B cell (primary cell): ENCODE results near the gene MYH11. TPM values are rescaled to one million over a fixed set of nuclear protein-coding genes. Genes with fewer than 3 reads are reported as not detected.

Experiments
- ATAC-seq: fragments of 200-7000 bp; cut with Tn5 transposase; one replicate; pipeline ENCODE4 v1.10.0; 2021; ENCODE audit warnings: low read depth, mild to moderate bottlenecking, moderate number of reproducible peaks, moderate library complexity
- CTCF ChIA-PET: fragments of 350-600 bp; sonication (Branson Sonifier 250); formaldehyde crosslinking; loops from one replicate; lab custom pipeline; 2021; ENCODE audit warnings: antibody characterized with exemption, inconsistent platforms; lab: Charles Lee
- POLR2A ChIA-PET: fragments of 350-600 bp; sonication (Branson Sonifier 250); formaldehyde crosslinking; loops from one replicate; lab custom pipeline; 2021; ENCODE audit warnings: antibody characterized with exemption; lab: Charles Lee
- DNase-seq: peaks from one replicate; pipeline ENCODE4 v3.0.0; 2013
- H2AFZ ChIP-seq: 2 replicates; pipeline ENCODE4 v1.6.1; 2012; ENCODE audit warnings: mild to moderate bottlenecking, low read depth, low read length; ENCODE audit not compliant: insufficient read depth, poor library complexity, severe bottlenecking
- H3K27ac ChIP-seq, 2 donors: 1 replicate in 1 of 2; 2 replicates in 1 of 2; pipeline ENCODE4 v1.5.1; 2012 to 2013; ENCODE audit warnings: low read length in 2 of 2, mild to moderate bottlenecking in 2 of 2, moderate library complexity in 1 of 2
- H3K27me3 ChIP-seq, 4 experiments: fragments of 200-600 bp in 1 of 4; sonication (generic) in 1 of 4; replicated peaks in 1 of 4; 1 replicate in 2 of 4; 2 replicates in 2 of 4; pipeline versions ENCODE4 v1.6.1 to v1.7.0; 2013 to 2016; ENCODE audit warnings: low read length in 3 of 4, mild to moderate bottlenecking in 2 of 4, mixed read lengths in 1 of 4, moderate library complexity in 1 of 4; ENCODE audit not compliant: insufficient read depth in 4 of 4, control insufficient read depth in 3 of 4; ENCODE audit errors: control extremely low read depth in 1 of 4
- H3K36me3 ChIP-seq, 2 experiments: replicated peaks in 1 of 2; 1 replicate in 1 of 2; 2 replicates in 1 of 2; pipeline versions ENCODE4 v1.6.1 to v1.7.1; 2013; ENCODE audit warnings: low read length in 1 of 2; ENCODE audit not compliant: insufficient read depth in 2 of 2, control insufficient read depth in 1 of 2; ENCODE audit errors: control extremely low read depth in 1 of 2, extremely low read depth in 1 of 2
- H3K4me1 ChIP-seq, 2 donors: fragments of 200-600 bp in 1 of 2; sonication (generic) in 1 of 2; 1 replicate in 1 of 2; 2 replicates in 1 of 2; pipeline versions ENCODE4 v1.5.1 to v1.6.1; 2013 to 2017; ENCODE audit warnings: low read length in 2 of 2; ENCODE audit not compliant: control insufficient read depth in 2 of 2, insufficient read depth in 2 of 2
- H3K4me2 ChIP-seq: replicated peaks from 2 replicates; pipeline ENCODE3; 2012; ENCODE audit warnings: mild to moderate bottlenecking, low read depth, low read length; ENCODE audit not compliant: poor library complexity, severe bottlenecking
- H3K4me3 ChIP-seq, 5 experiments: fragments of 200-600 bp in 1 of 5; sonication (generic) in 1 of 5; 1 replicate in 3 of 5; 2 replicates in 2 of 5; pipeline versions ENCODE4 v1.5.1 to v1.7.0; 2011 to 2016; ENCODE audit warnings: low read length in 4 of 5, mild to moderate bottlenecking in 4 of 5, low read depth in 2 of 5, control low read depth in 1 of 5, moderate library complexity in 1 of 5; ENCODE audit not compliant: insufficient read depth in 1 of 5; ENCODE audit errors: control extremely low read depth in 1 of 5, extremely low read depth in 1 of 5
- H3K79me2 ChIP-seq: fragments of 200-600 bp; sonication (generic); one replicate; pipeline ENCODE4 v1.6.0; 2016; ENCODE audit warnings: low read length; ENCODE audit not compliant: control insufficient read depth, insufficient read depth
- H3K9ac ChIP-seq: fragments of 200-600 bp; sonication (generic); 2 replicates; pipeline ENCODE4 v1.6.1; 2017; ENCODE audit warnings: mild to moderate bottlenecking, low read length, moderate library complexity
- H3K9me3 ChIP-seq, 3 donors: one replicate each; pipeline versions ENCODE4 v1.6.1 to v1.7.1; 2013; ENCODE audit warnings: low read length in 2 of 3; ENCODE audit not compliant: control insufficient read depth in 2 of 3, insufficient read depth in 1 of 3; ENCODE audit errors: control extremely low read depth in 1 of 3
- H4K20me1 ChIP-seq: 2 replicates; pipeline ENCODE4 v1.6.0; 2012; ENCODE audit warnings: mild to moderate bottlenecking, low read length; ENCODE audit not compliant: insufficient read depth, control insufficient read depth, poor library complexity, severe bottlenecking
- H3K27ac Mint-ChIP-seq: one replicate; pipeline ENCODE4 v1.8.0; 2021; ENCODE audit warnings: mixed read lengths
- H3K27me3 Mint-ChIP-seq: one replicate; pipeline ENCODE4 v1.8.0; 2021; ENCODE audit warnings: mixed read lengths
- H3K4me1 Mint-ChIP-seq: one replicate; pipeline ENCODE4 v1.8.0; 2021; ENCODE audit warnings: mixed read lengths
- H3K4me3 Mint-ChIP-seq: one replicate; pipeline ENCODE4 v1.8.0; 2021; ENCODE audit warnings: mixed read lengths
- H3K9me3 Mint-ChIP-seq: one replicate; pipeline ENCODE4 v1.8.0; 2022; ENCODE audit warnings: mixed read lengths; ENCODE audit not compliant: insufficient read depth
- CTCF ChIP-seq: fragments of 200-600 bp; IDR thresholded peaks from one replicate; pipeline ENCODE4 v1.8.0; 2022; ENCODE audit warnings: antibody characterized with exemption, mild to moderate bottlenecking
- EZH2 ChIP-seq: IDR thresholded peaks from 2 replicates; pipeline ENCODE4 v1.6.1; 2012; ENCODE audit warnings: borderline replicate concordance, low read depth, mild to moderate bottlenecking, moderate library complexity, low read length; ENCODE audit not compliant: insufficient read depth, poor library complexity, severe bottlenecking
- WGBS: methylation state at CpG from one replicate; pipeline ENCODE4 v1.1.5; 2013; ENCODE audit warnings: missing lambda C conversion rate; ENCODE audit not compliant: insufficient coverage; 5-methylcytosine and 5-hydroxymethylcytosine counted together
- intact Hi-C: fragments of 100-400 bp; cut with micrococcal nuclease; formaldehyde crosslinking; loops from one replicate; pipeline ENCODE4 v1.10.0; 2022
- polyA plus RNA-seq: library from polyadenylated mRNA; depleted of rRNA; stranded (reverse); fragments of >200 nt; gene quantifications from 2 replicates; pipeline ENCODE4 v1.2.3, GENCODE V29; 2012
- total RNA-seq, 2 donors: library from RNA; stranded (reverse); fragments of 120-200 nt in 1 of 2; gene quantifications; 1 replicate in 1 of 2; 2 replicates in 1 of 2; pipeline versions ENCODE4 v1.2.3 to v1.2.4, GENCODE V29; 2013 to 2022

MYH11 gene
- total and polyA plus RNA-seq, 2 donors (not counting 1 experiment from before 2014, with no cell fraction given) = 0.05 to 0.16 TPM

GRCh38 chr16:15870011-15870410 lies 13.2 kb upstream of the MYH11 start:
- Histone ChIP-seq H3K4me3 (no peak overlapping the region), H2AFZ (no peak overlapping the region), H3K4me2 (no peak overlapping the region), H3K79me2 (peaks cover 8% of the 10 kb centered on the region), H3K9ac (no peak overlapping the region), H3K4me1 (no peaks in the 10 kb centered on the region), H3K9me3 (no peaks in the 10 kb centered on the region), H3K27me3 (no peaks in the 10 kb centered on the region), H3K27ac (no peak overlapping the region), H3K36me3 (peaks cover 12 to 53% of the 10 kb centered on the region in 2 experiments), H4K20me1 (no peaks in the 10 kb centered on the region)
- CTCF ChIA-PET = no interaction called here
- no peaks in the 10 kb centered on the region for H3K4me1 Mint-ChIP-seq
- H3K27ac Mint-ChIP-seq = no peak overlapping the region
- TF ChIP-seq CTCF (no peak), EZH2 (no peak)
- no peaks in the 10 kb centered on the region for H3K27me3 Mint-ChIP-seq
- no peaks in the 10 kb centered on the region for H3K9me3 Mint-ChIP-seq
- DNase-seq (no peak), ATAC-seq (no peak)
- POLR2A ChIA-PET = no interaction called here
- H3K4me3 Mint-ChIP-seq = no peak overlapping the region
- WGBS = no CpG with 5 or more reads among the region's 5 CpGs
- intact Hi-C loops = no loop called here

- Histone ChIP-seq H3K79me2 (peaks cover 1% of the 10 kb centered on the region), H3K4me2 (no peak overlapping the region), H3K9ac (no peak overlapping the region), H3K4me1 (no peaks in the 10 kb centered on the region), H4K20me1 (no peaks in the 10 kb centered on the region), H3K27ac (no peak overlapping the region), H3K27me3 (no peaks in the 10 kb centered on the region), H3K4me3 (no peak overlapping the region), H3K9me3 (no peaks in the 10 kb centered on the region), H3K36me3 (peaks cover 9 to 50% of the 10 kb centered on the region in 2 experiments), H2AFZ (no peak overlapping the region)
- ChIA-PET CTCF (no interaction called here), POLR2A (no interaction called here)
- Mint-ChIP-seq H3K27me3 (no peaks in the 10 kb centered on the region), H3K9me3 (no peaks in the 10 kb centered on the region), H3K4me1 (no peaks in the 10 kb centered on the region), H3K27ac (no peak overlapping the region), H3K4me3 (no peak overlapping the region)
- no peak for TF ChIP-seq EZH2
- no peak for TF ChIP-seq CTCF
- no peak for ATAC-seq
- intact Hi-C loops = no loop called here
- WGBS = 80% methylated on average over 1 of the region's 5 CpGs
- no peak for DNase-seq
Measured at GRCh38 chr16:15866451-15866850, 9.6 kb upstream of the MYH11 start.
